Neural progenitor cell (in vitro differentiated cells): ENCODE data around the gene ST8SIA5. TPM values are rescaled to one million over a fixed set of nuclear protein-coding genes. Genes with fewer than 3 reads are reported as not detected.

Experiments used
- DNase-seq: peaks from one replicate; pipeline ENCODE4 v3.0.0-alpha.2; 2016; ENCODE audit warnings: low spot score
- H2AFZ ChIP-seq: fragments of 200-600 bp; sonication (generic); replicated peaks from 2 replicates; pipeline ENCODE4 v1.6.1; 2016; ENCODE audit warnings: antibody characterized with exemption
- H3F3A ChIP-seq: fragments of 200-600 bp; sonication (generic); 2 replicates; pipeline ENCODE4 v1.6.1; 2016; ENCODE audit warnings: antibody characterized with exemption, low read depth
- H3K27ac ChIP-seq: fragments of 200-600 bp; sonication (generic); 2 replicates; pipeline ENCODE4 v1.5.1; 2016; ENCODE audit warnings: mild to moderate bottlenecking
- H3K27me3 ChIP-seq: fragments of 200-600 bp; sonication (generic); 2 replicates; pipeline ENCODE4 v1.6.1; 2016; ENCODE audit warnings: mild to moderate bottlenecking, moderate library complexity
- H3K36me3 ChIP-seq: fragments of 200-600 bp; sonication (generic); 2 replicates; pipeline ENCODE4 v1.5.1; 2016
- H3K4me1 ChIP-seq: fragments of 200-600 bp; sonication (generic); 2 replicates; pipeline ENCODE4 v1.6.1; 2016; ENCODE audit warnings: mixed run types
- H3K4me2 ChIP-seq: fragments of 200-600 bp; sonication (generic); 2 replicates; pipeline ENCODE4 v1.6.1; 2016
- H3K4me3 ChIP-seq: fragments of 200-600 bp; sonication (generic); 2 replicates; pipeline ENCODE4 v1.5.1; 2016
- H3K79me2 ChIP-seq: fragments of 200-600 bp; sonication (generic); 2 replicates; pipeline ENCODE4 v1.6.1; 2016; ENCODE audit warnings: low read depth
- H3K9ac ChIP-seq: fragments of 200-600 bp; sonication (generic); 2 replicates; pipeline ENCODE4 v1.6.1; 2016
- H3K9me3 ChIP-seq: fragments of 200-600 bp; sonication (generic); 2 replicates; pipeline ENCODE4 v1.5.1; 2016; ENCODE audit warnings: low read depth
- H4K20me1 ChIP-seq: fragments of 200-600 bp; sonication (generic); 2 replicates; pipeline ENCODE4 v1.6.1; 2016; ENCODE audit warnings: low read depth
- H3K27ac Mint-ChIP-seq: 3 replicates; pipeline ENCODE4 v1.8.0; 2021; ENCODE audit warnings: mixed read lengths
- H3K27me3 Mint-ChIP-seq: 2 replicates; pipeline ENCODE4 v1.8.0; 2022; ENCODE audit warnings: low read depth, mild to moderate bottlenecking, inconsistent platforms, moderate library complexity, mixed read lengths; ENCODE audit not compliant: insufficient read depth
- H3K36me3 Mint-ChIP-seq: 3 replicates; pipeline ENCODE4 v1.8.0; 2021; ENCODE audit warnings: mixed read lengths
- H3K4me1 Mint-ChIP-seq: 3 replicates; pipeline ENCODE4 v1.8.0; 2021; ENCODE audit warnings: mixed read lengths
- H3K4me3 Mint-ChIP-seq: 3 replicates; pipeline ENCODE4 v1.8.0; 2021; ENCODE audit warnings: mild to moderate bottlenecking, moderate library complexity, mixed read lengths
- H3K9me3 Mint-ChIP-seq: 3 replicates; pipeline ENCODE4 v1.8.0; 2020; ENCODE audit warnings: mixed read lengths
- EZH2 ChIP-seq: fragments of 200-600 bp; sonication (generic); IDR thresholded peaks from 2 replicates; pipeline ENCODE4 v1.6.1; 2017; ENCODE audit warnings: antibody characterized with exemption, mild to moderate bottlenecking, moderate library complexity
- EZH2phosphoT487 ChIP-seq: fragments of 200-600 bp; sonication (generic); IDR thresholded peaks from 2 replicates; pipeline ENCODE4 v1.6.1; 2017; ENCODE audit warnings: antibody characterized with exemption
- total RNA-seq: library from RNA; depleted of rRNA; stranded (reverse); fragments of >200 nt; gene quantifications from 2 replicates; pipeline ENCODE4 v1.2.3, GENCODE V29; 2015; ENCODE audit warnings: low replicate concordance
- TF ChIP-seq, protein P1 (sequence below): fragments of 200-600 bp; sonication (generic); IDR thresholded peaks from 2 replicates; pipeline ENCODE4 v1.5.1; 2017; ENCODE audit warnings: antibody characterized with exemption, mild to moderate bottlenecking

ST8SIA5 gene
- total RNA-seq, 1 donor from 2014 or later, result 0.04 TPM

DNA sequence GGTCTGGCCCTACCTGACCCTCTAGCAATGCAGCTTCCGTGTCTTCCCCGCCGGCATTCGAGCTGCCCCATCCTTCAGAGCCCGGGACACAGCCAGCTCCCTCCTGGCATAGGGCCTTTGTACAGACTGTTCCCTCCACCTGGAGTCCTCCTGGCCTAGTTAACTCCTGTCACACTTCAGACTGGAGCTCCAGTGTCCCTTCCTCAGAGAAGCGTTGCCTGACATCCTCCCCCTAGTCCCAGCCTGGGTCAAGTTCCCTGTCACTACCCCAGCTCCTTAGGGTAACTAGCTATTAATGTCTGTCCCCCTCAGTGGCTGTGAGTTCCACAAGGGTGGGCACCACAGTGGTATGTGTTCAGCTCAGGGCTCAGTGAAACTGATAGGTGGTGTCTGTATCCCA is 54.4 kb downstream of the ST8SIA5 start:
- no peak for DNase-seq
- Mint-ChIP-seq H3K9me3 (peaks cover 5% of the 10 kb centered on the region), H3K4me1 (peaks cover 4% of the 10 kb centered on the region), H3K27ac (no peak overlapping the region), H3K4me3 (no peak overlapping the region), H3K36me3 (no peaks in the 10 kb centered on the region), H3K27me3 (peaks cover 5% of the 10 kb centered on the region)
- Histone ChIP-seq H2AFZ (no peak overlapping the region), H3K27ac (no peak overlapping the region), H3K36me3 (no peaks in the 10 kb centered on the region), H3K9ac (no peak overlapping the region), H3K27me3 (no peaks in the 10 kb centered on the region), H3F3A (no peaks in the 10 kb centered on the region), H3K79me2 (no peaks in the 10 kb centered on the region), H3K9me3 (no peaks in the 10 kb centered on the region), H3K4me1 (peaks cover 4% of the 10 kb centered on the region), H3K4me2 (no peak overlapping the region), H3K4me3 (no peak overlapping the region), H4K20me1 (no peaks in the 10 kb centered on the region)
- no peak for TF ChIP-seq EZH2phosphoT487
- TF ChIP-seq EZH2, result no peak
- TF ChIP-seq, protein P1, sequence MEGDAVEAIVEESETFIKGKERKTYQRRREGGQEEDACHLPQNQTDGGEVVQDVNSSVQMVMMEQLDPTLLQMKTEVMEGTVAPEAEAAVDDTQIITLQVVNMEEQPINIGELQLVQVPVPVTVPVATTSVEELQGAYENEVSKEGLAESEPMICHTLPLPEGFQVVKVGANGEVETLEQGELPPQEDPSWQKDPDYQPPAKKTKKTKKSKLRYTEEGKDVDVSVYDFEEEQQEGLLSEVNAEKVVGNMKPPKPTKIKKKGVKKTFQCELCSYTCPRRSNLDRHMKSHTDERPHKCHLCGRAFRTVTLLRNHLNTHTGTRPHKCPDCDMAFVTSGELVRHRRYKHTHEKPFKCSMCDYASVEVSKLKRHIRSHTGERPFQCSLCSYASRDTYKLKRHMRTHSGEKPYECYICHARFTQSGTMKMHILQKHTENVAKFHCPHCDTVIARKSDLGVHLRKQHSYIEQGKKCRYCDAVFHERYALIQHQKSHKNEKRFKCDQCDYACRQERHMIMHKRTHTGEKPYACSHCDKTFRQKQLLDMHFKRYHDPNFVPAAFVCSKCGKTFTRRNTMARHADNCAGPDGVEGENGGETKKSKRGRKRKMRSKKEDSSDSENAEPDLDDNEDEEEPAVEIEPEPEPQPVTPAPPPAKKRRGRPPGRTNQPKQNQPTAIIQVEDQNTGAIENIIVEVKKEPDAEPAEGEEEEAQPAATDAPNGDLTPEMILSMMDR, result no peak

DNA sequence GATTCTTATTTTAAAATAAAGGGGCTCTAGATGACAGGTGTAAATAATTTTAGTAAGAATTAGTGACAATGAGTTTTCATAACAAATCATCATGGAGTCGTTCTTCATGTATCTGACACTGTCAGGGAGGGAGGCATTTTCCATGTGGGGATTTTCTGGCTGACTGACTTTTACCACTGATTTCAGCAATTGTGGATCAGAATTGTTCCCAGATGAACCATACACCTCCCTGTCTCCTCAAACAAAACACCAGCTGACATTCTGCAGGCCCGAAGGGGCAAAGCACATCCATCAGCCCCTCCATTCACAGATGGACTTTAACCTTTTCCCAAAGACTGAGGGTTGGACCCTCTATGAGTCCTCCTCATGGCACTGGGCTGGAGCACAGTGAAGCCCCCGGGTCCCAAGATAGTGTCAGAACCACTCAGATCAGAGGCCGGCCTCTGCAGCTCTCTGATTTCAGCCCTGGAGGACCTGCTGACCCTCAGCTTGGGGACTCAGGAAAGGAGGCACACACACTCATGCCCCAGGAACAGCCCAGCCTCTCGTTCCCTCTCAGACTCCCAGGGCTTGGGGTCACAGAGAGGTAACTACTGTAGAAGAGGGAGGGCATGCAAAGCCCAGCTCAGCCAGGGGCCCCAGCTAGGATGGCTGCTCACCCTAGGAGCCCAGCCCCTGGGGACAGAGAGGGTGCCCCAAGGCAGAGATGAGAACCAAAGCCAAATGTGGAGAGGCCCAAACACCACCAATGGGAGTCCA is 56.6 kb downstream of the ST8SIA5 start:
- Histone ChIP-seq H3K9me3 (no peaks in the 10 kb centered on the region), H3K36me3 (no peaks in the 10 kb centered on the region), H3K9ac (no peak overlapping the region), H4K20me1 (no peaks in the 10 kb centered on the region), H3K4me1 (no peaks in the 10 kb centered on the region), H3F3A (no peaks in the 10 kb centered on the region), H3K27ac (no peak overlapping the region), H3K27me3 (no peaks in the 10 kb centered on the region), H3K4me3 (no peak overlapping the region), H2AFZ (no peak overlapping the region), H3K79me2 (no peaks in the 10 kb centered on the region), H3K4me2 (no peak overlapping the region)
- Mint-ChIP-seq H3K27ac (no peak overlapping the region), H3K4me3 (no peak overlapping the region), H3K4me1 (no peaks in the 10 kb centered on the region), H3K36me3 (no peaks in the 10 kb centered on the region), H3K9me3 (peaks cover 5% of the 10 kb centered on the region), H3K27me3 (peaks cover 5% of the 10 kb centered on the region)
- TF ChIP-seq, protein P1, result no peak
- TF ChIP-seq EZH2phosphoT487 (no peak), EZH2 (no peak)
- no peak for DNase-seq

DNA sequence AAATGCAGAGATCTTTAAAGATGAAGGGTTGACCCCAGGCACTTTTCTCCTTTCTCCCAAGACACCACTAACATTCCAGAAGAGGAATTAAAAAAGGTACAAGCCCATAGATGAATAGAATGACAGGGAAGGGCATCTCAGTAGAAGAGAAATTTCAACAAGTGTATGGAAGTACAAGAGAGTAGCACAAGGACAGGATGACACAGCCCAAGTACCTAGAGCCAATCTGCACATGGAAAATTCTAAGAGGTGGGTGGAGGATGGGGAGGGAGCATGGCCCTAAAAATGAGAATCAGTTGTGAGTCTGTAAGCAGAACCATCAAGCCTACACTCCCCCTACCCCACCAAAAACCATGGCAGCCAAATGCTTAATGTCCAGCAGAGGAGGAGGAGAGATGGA is 60.2 kb downstream of the ST8SIA5 start:
- no peaks in the 10 kb centered on the region for H3K79me2 ChIP-seq
- Mint-ChIP-seq H3K4me3 (no peak overlapping the region), H3K36me3 (no peaks in the 10 kb centered on the region), H3K27me3 (peaks cover 5% of the 10 kb centered on the region), H3K27ac (no peak overlapping the region), H3K4me1 (no peaks in the 10 kb centered on the region), H3K9me3 (peaks cover 5% of the 10 kb centered on the region)
- DNase-seq, result no peak
- no peak overlapping the region for H3K27ac ChIP-seq
- H3K4me3 ChIP-seq, result no peak overlapping the region
- no peaks in the 10 kb centered on the region for H3K4me1 ChIP-seq
- H3K9ac ChIP-seq, result no peak overlapping the region
- no peaks in the 10 kb centered on the region for H3K36me3 ChIP-seq
- no peaks in the 10 kb centered on the region for H3K27me3 ChIP-seq
- H4K20me1 ChIP-seq, result no peaks in the 10 kb centered on the region
- no peak overlapping the region for H2AFZ ChIP-seq
- H3K4me2 ChIP-seq, result no peak overlapping the region
- TF ChIP-seq, protein P1, result no peak
- TF ChIP-seq EZH2phosphoT487 (no peak), EZH2 (no peak)
- no peaks in the 10 kb centered on the region for H3F3A ChIP-seq
- H3K9me3 ChIP-seq, result no peaks in the 10 kb centered on the region
